Heart left ventricle (tissue), 16 donors: Measurements from ENCODE around the gene HENMT1. TPM values are rescaled to one million over a fixed set of nuclear protein-coding genes. Genes with fewer than 3 reads are reported as not detected.

Source experiments
- ATAC-seq, 4 donors: fragments of 200-7000 bp; cut with Tn5 transposase; one replicate each; pipeline ENCODE4 v1.9.1; 2020 to 2022; ENCODE audit warnings: moderate library complexity in 4 of 4, mild to moderate bottlenecking in 3 of 4, moderate number of reproducible peaks in 1 of 4
- DNase-seq, 5 donors: peaks; one replicate each; pipeline ENCODE4 v3.0.0-alpha.2; 2020
- H3K27ac ChIP-seq, 12 donors: fragments of 200-600 bp; sonication (generic) in 4 of 12; one replicate each; pipeline versions ENCODE4 v1.5.0 to v1.8.0; 2016 to 2022; ENCODE audit warnings: mild to moderate bottlenecking in 2 of 12
- H3K27me3 ChIP-seq, 9 donors: fragments of 200-600 bp; sonication (generic) in 2 of 9; one replicate each; pipeline versions ENCODE4 v1.5.1 to v1.8.0; 2016 to 2022; ENCODE audit warnings: mild to moderate bottlenecking in 3 of 9
- H3K36me3 ChIP-seq, 9 donors: fragments of 200-600 bp; sonication (generic) in 2 of 9; one replicate each; pipeline versions ENCODE4 v1.5.0 to v1.8.0; 2018 to 2022; ENCODE audit warnings: mild to moderate bottlenecking in 2 of 9
- H3K4me1 ChIP-seq, 12 donors: fragments of 200-600 bp; sonication (generic) in 4 of 12; one replicate each; pipeline versions ENCODE4 v1.5.0 to v1.8.0; 2016 to 2022; ENCODE audit warnings: mild to moderate bottlenecking in 3 of 12
- H3K4me3 ChIP-seq, 12 donors: fragments of 200-600 bp; sonication (generic) in 4 of 12; one replicate each; pipeline versions ENCODE4 v1.5.0 to v1.8.0; 2017 to 2022; ENCODE audit warnings: mild to moderate bottlenecking in 9 of 12, moderate library complexity in 4 of 12
- H3K9me3 ChIP-seq, 12 donors: fragments of 200-600 bp; sonication (generic) in 4 of 12; one replicate each; pipeline versions ENCODE4 v1.5.0 to v1.8.0; 2016 to 2022; ENCODE audit warnings: mild to moderate bottlenecking in 1 of 12
- POLR2A ChIP-seq, 2 donors: fragments of 450-650 bp; IDR thresholded peaks; one replicate each; pipeline ENCODE4 v1.6.1; 2017; ENCODE audit warnings: antibody characterized with exemption in 2 of 2, mild to moderate bottlenecking in 2 of 2, moderate library complexity in 2 of 2
- WGBS, 4 donors: extraction: QIAGEN DNeasy Blood & Tissue Kit in 2 of 4; methylation state at CpG; one replicate each; pipeline versions ENCODE4 v1.1.5 to v1.1.7; 2013 to 2018; 5-methylcytosine and 5-hydroxymethylcytosine counted together
- intact Hi-C, 10 donors: fragments of 100-400 bp; cut with DNase I; formaldehyde crosslinking; loops; one replicate each; pipeline versions ENCODE4 v1.11.1 to v1.14.2; 2022
- polyA plus RNA-seq, 2 donors: library from polyadenylated mRNA; stranded (reverse); fragments of 200-250 nt; gene quantifications; one replicate each; pipeline ENCODE4 v1.2.3, GENCODE V29; 2013
- total RNA-seq, 9 donors: library from RNA; depleted of rRNA in 2 of 9; stranded (reverse); fragments of >200 nt in 2 of 9; fragmentation: NEBNext Ultra II Directional in 3 of 9; extraction: Animal tissue kit (Norgen Biotek cat#: 25700) in 3 of 9; gene quantifications; one replicate each; pipeline versions ENCODE4 v1.1.0 to v1.2.4, GENCODE V29; 2016 to 2023
- TF ChIP-seq, protein P1 (sequence below), 12 donors: fragments of 200-600 bp; sonication (generic) in 4 of 12; IDR thresholded peaks; one replicate each; pipeline versions ENCODE4 v1.5.0 to v1.8.0; 2018 to 2022; ENCODE audit warnings: antibody characterized with exemption in 12 of 12, mild to moderate bottlenecking in 5 of 12
- donor health status: ischemic (EF 13 %, LVEDD 7.1; RV severe dilation, severe dysfunction).
- donor health status: healthy with polysubstance abuse.
- donor health status: DM: no; HTN: yes; CAD: no.
- donor health status: DM: no; HTN: no; CAD: no.
- donor health status: ischemic (EF 25% LVEDD 6.9; RV normal size, moderate dysfunction).
- donor health status: ischemic (EF 25% LVEDD 5.7; RV mildly dilated, moderate dysfunction).
- donor health status: healthy.
- donor health status: DM: yes; HTN: yes; CAD: no.
- donor health status: ischemic (EF 35%, LVEDD 5.7; RV mildly dilated, moderate dysfunction).
- donor health status: nonischemic (EF 11% LVEDD 7.7; RV severe dilation, severe dysfunction).
- donor health status: DM: yes; HTN: yes; CAD: no.
- donor health status: PGD.
- donor health status: ischemic (EF 29% LVEDD 5.4; RV normal size, mild dysfunction).
- donor health status: nonischemic (EF 23%, LVEDD 6.1; RV moderate dilation, normal function).

The HENMT1 gene
- total and polyA plus RNA-seq, 11 donors: 0.44 to 4.5 (median 0.93) TPM

DNA sequence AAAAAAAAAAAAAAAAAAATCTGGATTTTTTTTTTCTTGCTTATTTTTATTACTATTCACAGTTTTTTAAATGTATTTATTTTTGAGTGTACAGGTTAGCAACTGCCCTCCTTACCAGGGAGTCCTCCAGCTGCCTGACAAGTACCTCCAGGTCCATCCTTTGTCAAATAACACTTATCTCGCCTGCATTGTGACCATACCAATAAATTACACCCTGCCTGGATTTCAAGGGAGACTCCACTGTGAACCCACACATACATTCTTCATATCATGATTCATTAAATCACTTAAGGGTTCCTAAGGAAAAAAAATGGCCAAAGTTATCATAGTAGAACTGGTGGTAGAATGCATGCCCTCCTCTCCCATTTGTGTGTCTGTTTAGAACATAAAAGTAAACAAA lies 62.6 kb downstream of the HENMT1 start:
- Histone ChIP-seq H3K4me1 (peaks cover 5 to 62% (median 21%) of the 10 kb centered on the region in 12 donors), H3K27ac (no peak overlapping the region), H3K27me3 (no peaks in the 10 kb centered on the region), H3K9me3 (no peaks in the 10 kb centered on the region), H3K4me3 (no peak overlapping the region), H3K36me3 (peaks cover 0 to 27% (median 0%) of the 10 kb centered on the region in 9 donors)
- DNase-seq (no peak), ATAC-seq (no peak)
- TF ChIP-seq POLR2A (IDR thresholded peaks at IDR 0.05): no peak
- TF ChIP-seq, protein P1, sequence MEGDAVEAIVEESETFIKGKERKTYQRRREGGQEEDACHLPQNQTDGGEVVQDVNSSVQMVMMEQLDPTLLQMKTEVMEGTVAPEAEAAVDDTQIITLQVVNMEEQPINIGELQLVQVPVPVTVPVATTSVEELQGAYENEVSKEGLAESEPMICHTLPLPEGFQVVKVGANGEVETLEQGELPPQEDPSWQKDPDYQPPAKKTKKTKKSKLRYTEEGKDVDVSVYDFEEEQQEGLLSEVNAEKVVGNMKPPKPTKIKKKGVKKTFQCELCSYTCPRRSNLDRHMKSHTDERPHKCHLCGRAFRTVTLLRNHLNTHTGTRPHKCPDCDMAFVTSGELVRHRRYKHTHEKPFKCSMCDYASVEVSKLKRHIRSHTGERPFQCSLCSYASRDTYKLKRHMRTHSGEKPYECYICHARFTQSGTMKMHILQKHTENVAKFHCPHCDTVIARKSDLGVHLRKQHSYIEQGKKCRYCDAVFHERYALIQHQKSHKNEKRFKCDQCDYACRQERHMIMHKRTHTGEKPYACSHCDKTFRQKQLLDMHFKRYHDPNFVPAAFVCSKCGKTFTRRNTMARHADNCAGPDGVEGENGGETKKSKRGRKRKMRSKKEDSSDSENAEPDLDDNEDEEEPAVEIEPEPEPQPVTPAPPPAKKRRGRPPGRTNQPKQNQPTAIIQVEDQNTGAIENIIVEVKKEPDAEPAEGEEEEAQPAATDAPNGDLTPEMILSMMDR (IDR thresholded peaks at IDR 0.05): no peak
- intact Hi-C loops: loop anchor here in 3 of 10 donors (5.0 kb wide), 1 partner anchor 36 kb away; the partner anchor contains the start of gene EEIG2 (in 3 of the 3)
- 96 to 100% (median 99%) methylated on average over 1 of the region's 1 CpG for WGBS, 4 donors

Other genes with a start within 250 kb of the HENMT1 start
- not detected for gene NBPF6, start 210.8 kb downstream of the HENMT1 start, total RNA-seq
- not detected for gene NBPF6, start 210.8 kb downstream of the HENMT1 start, polyA plus RNA-seq
- 10 to 100 TPM in 2 of 9 donors, 1 to 10 TPM in 7; 3.4 to 14.1 (median 6.0) TPM for gene EEIG2, start 101.0 kb downstream of the HENMT1 start, total RNA-seq
- gene EEIG2, start 101.0 kb downstream of the HENMT1 start, polyA plus RNA-seq: 1 to 10 TPM; 1.2 to 2.6 TPM
- gene PRPF38B, start 31.2 kb upstream of the HENMT1 start, total RNA-seq: 10 to 100 TPM in 7 of 9 donors, 1 to 10 TPM in 2; 7.7 to 18.2 (median 13.5) TPM
- gene PRPF38B, start 31.2 kb upstream of the HENMT1 start, polyA plus RNA-seq: 10 to 100 TPM; 19.5 to 22.6 TPM
- under 1 TPM in 1 of 9 donors, not detected in 8; 0.08 TPM for gene FNDC7, start 51.8 kb upstream of the HENMT1 start, total RNA-seq
- gene FNDC7, start 51.8 kb upstream of the HENMT1 start, polyA plus RNA-seq: not detected
- 10 to 100 TPM; 22.4 to 42.7 (median 26.1) TPM for gene STXBP3, start 85.6 kb upstream of the HENMT1 start, total RNA-seq
- 10 to 100 TPM; 19.2 to 28.8 TPM for gene STXBP3, start 85.6 kb upstream of the HENMT1 start, polyA plus RNA-seq
- under 1 TPM in 1 of 9 donors, not detected in 8; 0.59 TPM for gene AKNAD1, start 196.0 kb upstream of the HENMT1 start, total RNA-seq
- under 1 TPM in 1 of 2 donors, not detected in 1; 0.14 TPM for gene AKNAD1, start 196.0 kb upstream of the HENMT1 start, polyA plus RNA-seq
- gene GPSM2, start 215.9 kb upstream of the HENMT1 start, total RNA-seq: 1 to 10 TPM in 8 of 9 donors, under 1 TPM in 1; 1.00 to 7.0 (median 2.4) TPM
- gene GPSM2, start 215.9 kb upstream of the HENMT1 start, polyA plus RNA-seq: 1 to 10 TPM in 1 of 2 donors, under 1 TPM in 1; 0.72 to 4.4 TPM